ENCODE measurements around the gene SNRPA1. TPM values are rescaled to one million over a fixed set of nuclear protein-coding genes. Genes with fewer than 3 reads are reported as not detected.

Gene SNRPA1
- total and polyA plus RNA-seq, 9 of the 15 experiments (the other 6 are each of a cell fraction or from before 2014, with no cell fraction given): 62.7 to 245 (median 189) TPM

DNA sequence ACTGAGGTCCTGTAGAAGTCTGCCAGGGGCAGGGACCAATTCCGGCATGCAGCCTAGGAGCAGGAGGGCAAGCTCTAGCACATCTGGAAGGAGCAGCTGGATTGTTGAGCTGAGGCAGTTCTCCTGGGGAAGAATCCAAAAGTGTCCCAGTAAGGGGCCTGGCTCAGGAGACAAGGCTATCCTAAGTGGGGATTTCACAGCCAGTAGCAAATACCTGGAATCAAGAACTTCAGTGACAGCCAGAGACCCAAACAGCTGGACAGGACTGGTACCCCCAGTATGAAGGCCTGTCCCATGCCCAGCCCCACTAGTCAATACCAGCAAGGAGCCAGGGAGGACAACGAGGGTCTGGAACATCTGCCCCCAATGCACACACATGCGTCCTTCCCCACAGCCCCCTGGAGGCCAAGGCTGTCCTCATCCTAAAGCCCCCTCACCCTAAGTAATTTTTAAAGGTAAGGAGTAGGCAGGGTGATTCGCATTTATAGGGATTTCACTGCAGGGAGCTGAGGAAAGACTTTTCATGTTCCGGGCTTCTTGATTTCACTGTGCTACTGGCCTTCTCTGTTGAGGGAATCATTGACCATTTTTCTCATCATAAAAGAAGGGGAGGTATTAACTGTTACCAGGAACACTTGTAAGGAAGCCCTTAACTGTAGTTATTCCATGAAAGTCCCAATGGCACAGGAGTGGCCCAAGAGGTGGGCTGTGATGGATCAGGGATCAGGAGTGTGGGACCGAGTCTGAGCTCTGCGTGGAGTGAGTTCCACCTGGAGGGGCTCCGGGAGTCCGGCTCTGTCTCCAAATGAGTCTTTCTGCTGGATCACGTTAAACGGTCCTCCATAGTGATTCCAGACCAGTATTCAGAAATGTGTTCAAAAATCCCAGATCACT is 40.6 kb downstream of the SNRPA1 start:
- peaks cover 15% of the 10 kb centered on the region for H3K79me2 ChIP-seq (ENCODE audit: control insufficient read depth, insufficient read depth, low read length)
- H3K9me3 ChIP-seq (replicated peaks; ENCODE audit: control insufficient read depth, insufficient read depth, low read depth, low read length): no peaks in the 10 kb centered on the region
- H3K9me1 ChIP-seq (ENCODE audit: control insufficient read depth, insufficient read depth, low read length): no peaks in the 10 kb centered on the region
- H3K27ac ChIP-seq (ENCODE audit: extremely low read depth, low read depth, low read length): no peak overlapping the region
- no peaks in the 10 kb centered on the region for H3K36me3 ChIP-seq (ENCODE audit: control insufficient read depth, insufficient read depth, low read length)
- H3K27me3 ChIP-seq (ENCODE audit: control insufficient read depth in 2 of 2, insufficient read depth in 2 of 2, low read length in 2 of 2): no peaks in the 10 kb centered on the region
- 76% methylated on average over 11 of the region's 11 CpGs for WGBS (ENCODE audit: insufficient coverage, low coverage, missing lambda C conversion rate)
- FAIRE-seq (no peak), ATAC-seq (no peak), DNase-seq (ENCODE audit: extremely low read depth in 1 of 4, low spot score in 3 of 4) (no peak)
- intact Hi-C loops (cut with micrococcal nuclease): loop anchor here (1.0 to 10.0 kb wide), 4 partner anchors 118 to 630 kb away; partner anchors contain the start of gene LRRK1
- no TSS peak for BruUV-seq (replicated peaks)
- CTCF ChIA-PET (ENCODE audit: low intra/inter-chr PET ratio): no interaction called here
- in situ Hi-C loops (cut with MboI): loop anchor here (5.0 to 25.0 kb wide), 4 partner anchors 167 to 617 kb away; partner anchors contain the start of gene LRRK1
- H3K9ac ChIP-seq (ENCODE audit: insufficient read depth in 1 of 2, low read depth in 2 of 2, low read length in 2 of 2): no peak overlapping the region
- peaks cover 16% of the 10 kb centered on the region; the same call in 1 of the 2 replicates for H4K20me1 ChIP-seq (replicated peaks; ENCODE audit: control insufficient read depth, insufficient read depth, low read length)
- peak overlapping the region; percentile 23; the same call in 1 of the 2 replicates for H3K4me2 ChIP-seq (ENCODE audit: insufficient read depth, low read length)
- no peak overlapping the region for H2AFZ ChIP-seq (ENCODE audit: low read depth, low read length)
- no peak for TF ChIP-seq LARP7 (IDR thresholded peaks at IDR 0.05)
- TF ChIP-seq, protein P1, sequence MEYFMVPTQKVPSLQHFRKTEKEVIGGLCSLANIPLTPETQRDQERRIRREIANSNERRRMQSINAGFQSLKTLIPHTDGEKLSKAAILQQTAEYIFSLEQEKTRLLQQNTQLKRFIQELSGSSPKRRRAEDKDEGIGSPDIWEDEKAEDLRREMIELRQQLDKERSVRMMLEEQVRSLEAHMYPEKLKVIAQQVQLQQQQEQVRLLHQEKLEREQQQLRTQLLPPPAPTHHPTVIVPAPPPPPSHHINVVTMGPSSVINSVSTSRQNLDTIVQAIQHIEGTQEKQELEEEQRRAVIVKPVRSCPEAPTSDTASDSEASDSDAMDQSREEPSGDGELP (CRISPR knock-in tag; IDR thresholded peaks at IDR 0.05; ENCODE audit: borderline replicate concordance): 0 out of 2 replicates have a peak, but pooled peaks have one; percentile 13
- peaks cover 26 to 29% of the 10 kb centered on the region in 2 experiments for H3K4me1 ChIP-seq (replicated peaks in 1 of 2; ENCODE audit: control insufficient read depth in 2 of 2, insufficient read depth in 2 of 2, low read length in 2 of 2)
- H3K4me3 ChIP-seq: no peak overlapping the region
- POLR2A ChIA-PET: interaction anchor here (2.1 to 2.3 kb wide), 3 partner anchors 10 to 14 kb away, joined by 5 to 16 read pairs (median 6); no protein-coding TSS in a partner anchor

Measured in K562 (cell line).